Sigmoid colon (tissue), 7 donors: ENCODE measurements around the gene DHCR7. TPM values are rescaled to one million over a fixed set of nuclear protein-coding genes. Genes with fewer than 3 reads are reported as not detected.

Source experiments
- DNase-seq: peaks from one replicate; pipeline ENCODE4 v3.0.0-alpha.2; 2019
- H3K27ac ChIP-seq, 4 donors: fragments of 200-600 bp; sonication (generic); one replicate each; pipeline ENCODE4 v1.5.1; 2016 to 2019; ENCODE audit warnings: mild to moderate bottlenecking in 1 of 4
- H3K27me3 ChIP-seq, 3 donors: fragments of 200-600 bp; sonication (generic); one replicate each; pipeline ENCODE4 v1.5.1; 2019; ENCODE audit warnings: mild to moderate bottlenecking in 1 of 3
- H3K36me3 ChIP-seq, 4 donors: fragments of 200-600 bp; sonication (generic); one replicate each; pipeline ENCODE4 v1.5.1; 2016 to 2019
- H3K4me1 ChIP-seq, 4 donors: fragments of 200-600 bp; sonication (generic); one replicate each; pipeline ENCODE4 v1.5.1; 2017 to 2019
- H3K4me3 ChIP-seq, 4 donors: fragments of 200-600 bp; sonication (generic); one replicate each; pipeline ENCODE4 v1.5.1; 2017 to 2019; ENCODE audit warnings: mild to moderate bottlenecking in 2 of 4, moderate library complexity in 1 of 4
- H3K9me3 ChIP-seq, 4 donors: fragments of 200-600 bp in 3 of 4; sonication (generic) in 3 of 4; one replicate each; pipeline versions ENCODE4 v1.5.1 to v1.6.1; 2013 to 2019
- CTCF ChIP-seq, 4 experiments: fragments of 450-650 bp in 3 of 4; fragments of 200-600 bp in 1 of 4; IDR thresholded peaks; one replicate each; pipeline ENCODE4 v1.5.1; 2016 to 2019; ENCODE audit warnings: antibody characterized with exemption in 4 of 4, mild to moderate bottlenecking in 3 of 4, moderate library complexity in 2 of 4
- EP300 ChIP-seq, 4 donors: sonication (generic); formaldehyde crosslinking; IDR thresholded peaks; one replicate each; pipeline ENCODE4 v1.6.1; 2017; ENCODE audit warnings: antibody characterized with exemption in 4 of 4
- POLR2A ChIP-seq, 2 donors: fragments of 450-650 bp; IDR thresholded peaks; one replicate each; pipeline ENCODE4 v1.6.1; 2016; ENCODE audit warnings: antibody characterized with exemption in 2 of 2, mild to moderate bottlenecking in 2 of 2, moderate library complexity in 2 of 2
- POLR2AphosphoS5 ChIP-seq, 4 donors: sonication (generic); formaldehyde crosslinking; IDR thresholded peaks; one replicate each; pipeline ENCODE4 v1.6.1; 2017; ENCODE audit warnings: antibody characterized with exemption in 4 of 4
- WGBS, 2 donors: extraction: QIAGEN DNeasy Blood & Tissue Kit; methylation state at CpG; one replicate each; pipeline ENCODE4 v1.1.7; 2013; 5-methylcytosine and 5-hydroxymethylcytosine counted together
- intact Hi-C: fragments of 100-400 bp; cut with DNase I; formaldehyde crosslinking; loops from one replicate; pipeline ENCODE4 v1.15.1; 2023
- polyA plus RNA-seq, 3 donors: library from polyadenylated mRNA; stranded (reverse); fragments of 200-250 nt; gene quantifications; one replicate each; pipeline ENCODE4 v1.2.3, GENCODE V29; 2013
- total RNA-seq, 4 donors: library from RNA; depleted of rRNA; stranded (reverse); fragments of >200 nt; gene quantifications; one replicate each; pipeline ENCODE4 v1.1.0, GENCODE V29; 2016
- donor health status: healthy with polysubstance abuse.
- donor health status: Bipolar disorder and iron deficiency.
- donor health status: healthy.

Gene DHCR7
- total and polyA plus RNA-seq, 7 donors, result 2.4 to 54.2 (median 6.0) TPM

GRCh38 chr11:71456831-71457230, 8.6 kb upstream of the DHCR7 start:
- Histone ChIP-seq H3K27ac (no peak overlapping the region), H3K4me3 (no peak overlapping the region), H3K4me1 (peaks cover 0 to 24% (median 14%) of the 10 kb centered on the region in 4 donors), H3K36me3 (peaks cover 9 to 69% (median 35%) of the 10 kb centered on the region in 4 donors), H3K27me3 (no peaks in the 10 kb centered on the region), H3K9me3 (no peaks in the 10 kb centered on the region)
- peak; percentile 40 for DNase-seq
- TF ChIP-seq EP300 (IDR thresholded peaks at IDR 0.05), result no peak
- WGBS, 2 donors, result 94 to 96% methylated on average over 10 of the region's 10 CpGs
- intact Hi-C loops, result no loop called here

- H3K9me3 ChIP-seq, result no peaks in the 10 kb centered on the region
- peaks cover 9 to 64% (median 34%) of the 10 kb centered on the region in 4 donors for H3K36me3 ChIP-seq
- peaks cover 0 to 25% (median 15%) of the 10 kb centered on the region in 4 donors for H3K4me1 ChIP-seq
- H3K27ac ChIP-seq, result no peak overlapping the region
- WGBS, 2 donors, result 92 to 93% methylated on average over 8 of the region's 8 CpGs
- H3K4me3 ChIP-seq, result no peak overlapping the region
- intact Hi-C loops, result no loop called here
- H3K27me3 ChIP-seq, result no peaks in the 10 kb centered on the region
- DNase-seq, result peak; percentile 63
- TF ChIP-seq POLR2A (IDR thresholded peaks at IDR 0.05), result no peak
- TF ChIP-seq POLR2AphosphoS5 (IDR thresholded peaks at IDR 0.05), result no peak
- TF ChIP-seq EP300 (IDR thresholded peaks at IDR 0.05), result no peak
- TF ChIP-seq CTCF (IDR thresholded peaks at IDR 0.05), result no peak
These were observed 8.1 kb upstream of the DHCR7 start for GRCh38 chr11:71456294-71456693.

GRCh38 chr11:71454470-71455113, 6.4 kb upstream of the DHCR7 start:
- no peaks in the 10 kb centered on the region for H3K9me3 ChIP-seq
- WGBS, 2 donors, result 19 to 51% methylated on average over 7 of the region's 7 CpGs
- intact Hi-C loops, result loop anchor here (5.0 kb wide), 1 partner anchor 333 kb away; no protein-coding TSS in a partner anchor
- H3K27me3 ChIP-seq, result no peaks in the 10 kb centered on the region
- H3K4me1 ChIP-seq, result peaks cover 0 to 27% (median 17%) of the 10 kb centered on the region in 4 donors
- H3K27ac ChIP-seq, result no peak overlapping the region
- no peak for TF ChIP-seq POLR2AphosphoS5 (IDR thresholded peaks at IDR 0.05)
- no peak for TF ChIP-seq POLR2A (IDR thresholded peaks at IDR 0.05)
- peak; percentile 46 for DNase-seq
- H3K36me3 ChIP-seq, result peaks cover 9 to 47% (median 29%) of the 10 kb centered on the region in 4 donors
- no peak overlapping the region for H3K4me3 ChIP-seq

GRCh38 chr11:71453918-71454304, 5.7 kb upstream of the DHCR7 start:
- H3K27ac ChIP-seq, result peak overlapping the region in 2 of 4 donors; percentile 77 to 85
- no peak for DNase-seq
- H3K4me1 ChIP-seq, result peaks cover 0 to 34% (median 24%) of the 10 kb centered on the region in 4 donors
- no peaks in the 10 kb centered on the region for H3K9me3 ChIP-seq
- peak overlapping the region; percentile 73 to 85 (median 80) for H3K4me3 ChIP-seq
- 3 to 49% methylated on average over 7 of the region's 7 CpGs for WGBS, 2 donors
- H3K36me3 ChIP-seq, result peaks cover 9 to 40% (median 23%) of the 10 kb centered on the region in 4 donors
- intact Hi-C loops, result loop anchor here (5.0 kb wide), 1 partner anchor 333 kb away; no protein-coding TSS in a partner anchor
- H3K27me3 ChIP-seq, result no peaks in the 10 kb centered on the region
- TF ChIP-seq POLR2AphosphoS5 (IDR thresholded peaks at IDR 0.05), result no peak
- no peak for TF ChIP-seq EP300 (IDR thresholded peaks at IDR 0.05)
- TF ChIP-seq POLR2A (IDR thresholded peaks at IDR 0.05), result no peak
- TF ChIP-seq CTCF (IDR thresholded peaks at IDR 0.05), result no peak

- Histone ChIP-seq H3K9me3 (no peaks in the 10 kb centered on the region), H3K27ac (peak within 1 kb of the TSS; percentile 76 to 85 (median 80)), H3K36me3 (peaks cover 2 to 34% (median 16%) of the 10 kb centered on the region in 4 donors), H3K4me1 (peaks cover 0 to 39% (median 28%) of the 10 kb centered on the region in 4 donors), H3K4me3 (peak within 1 kb of the TSS; percentile 73 to 85 (median 80)), H3K27me3 (no peaks in the 10 kb centered on the region)
- peak; percentile 68 to 93 (median 80) for TF ChIP-seq POLR2AphosphoS5 (IDR thresholded peaks at IDR 0.05)
- peak; percentile 54 to 66 for TF ChIP-seq POLR2A (IDR thresholded peaks at IDR 0.05)
- no peak for TF ChIP-seq CTCF (IDR thresholded peaks at IDR 0.05)
- TF ChIP-seq EP300 (IDR thresholded peaks at IDR 0.05), result no peak
- peak; percentile 98 for DNase-seq
- intact Hi-C loops, result loop anchor here (5.0 kb wide), 1 partner anchor 334 kb away; no protein-coding TSS in a partner anchor
- WGBS, 2 donors, result 1% methylated on average over 61 of the region's 61 CpGs
These were observed 5.1 kb upstream of the DHCR7 start, which contains the start of gene NADSYN1 for GRCh38 chr11:71453037-71453917. Gene NADSYN1 (plus strand): TSS chr11:71453203. CDS start chr11:71453297, 94 bp downstream.
